GM18502 (cell line): ENCODE measurements around the gene COL1A1.

Experiments
- ATAC-seq: cut with Tn5 transposase; IDR thresholded peaks from one replicate; pipeline ENCODE4 v1.9.1; 2021; ENCODE audit warnings: mild to moderate bottlenecking; ENCODE audit not compliant: unreplicated experiment, poor library complexity

Gene COL1A1

DNA sequence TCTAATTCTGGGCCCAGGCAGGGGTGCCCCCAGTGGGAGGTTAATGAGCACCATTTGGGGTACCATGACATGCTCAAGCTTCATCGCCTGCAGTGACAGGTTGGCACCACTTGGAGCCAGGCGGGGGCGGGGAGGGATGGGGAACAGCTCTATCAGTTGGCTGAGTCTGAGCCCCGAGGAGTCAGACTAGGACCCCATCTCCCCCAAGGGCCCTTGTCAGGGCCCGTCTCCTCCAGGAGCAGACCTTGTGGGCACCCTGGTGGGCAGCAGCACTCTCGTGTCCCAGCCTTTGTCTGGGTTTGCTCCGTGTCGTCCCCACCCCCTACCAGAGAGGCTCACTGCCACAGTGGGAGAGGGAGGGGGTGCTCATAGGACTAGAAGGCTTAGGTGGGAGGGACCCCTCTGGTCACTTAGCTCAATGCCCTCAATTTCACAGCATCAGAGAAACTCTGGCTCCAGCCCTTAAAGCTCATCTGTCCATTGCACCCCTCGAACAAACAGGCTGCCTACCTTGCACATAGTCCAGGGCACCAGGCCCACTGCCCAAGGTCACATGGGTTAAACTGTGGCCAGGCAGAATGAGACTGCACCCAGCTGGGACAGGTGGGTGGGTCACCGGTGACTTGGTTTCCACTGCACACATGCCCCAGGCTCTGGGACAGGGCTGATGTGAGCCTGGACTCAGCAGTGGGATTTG lies 55.1 kb downstream of the COL1A1 start:
- no peak for ATAC-seq

DNA sequence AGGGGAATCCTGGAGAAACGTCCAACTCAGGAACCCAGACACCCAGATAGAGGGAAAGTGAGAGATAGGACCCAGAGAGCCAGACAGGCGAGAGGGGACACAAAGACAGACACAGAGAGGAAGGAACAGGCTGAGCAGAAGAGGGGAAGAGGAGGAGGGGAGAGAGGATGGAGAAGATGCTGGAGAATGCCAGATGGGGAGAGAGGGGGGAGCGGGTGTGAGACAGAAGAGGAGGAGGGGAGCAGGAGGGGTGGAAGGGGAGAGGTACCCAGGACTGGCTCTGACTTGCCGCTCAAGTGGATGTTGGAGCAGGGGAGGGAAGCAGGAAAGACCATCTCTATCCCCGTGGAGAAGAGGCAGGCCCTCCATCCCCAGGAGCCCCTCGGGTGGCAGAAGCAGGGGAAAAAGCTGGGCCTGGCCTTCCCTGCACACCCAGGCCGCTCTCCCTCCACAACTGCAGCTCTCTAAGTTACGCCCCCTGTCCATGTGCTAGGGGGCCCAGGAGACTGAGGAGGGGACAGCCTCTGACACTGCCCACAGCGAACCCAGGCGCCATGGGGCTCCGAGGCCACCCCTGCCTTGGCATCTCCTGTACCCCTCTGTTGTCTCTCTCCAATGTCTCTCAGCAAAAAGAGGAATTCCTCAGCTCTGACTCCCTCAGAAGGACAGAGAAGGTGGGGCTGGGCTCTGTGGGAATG lies 55.8 kb downstream of the COL1A1 start:
- ATAC-seq: no peak

DNA sequence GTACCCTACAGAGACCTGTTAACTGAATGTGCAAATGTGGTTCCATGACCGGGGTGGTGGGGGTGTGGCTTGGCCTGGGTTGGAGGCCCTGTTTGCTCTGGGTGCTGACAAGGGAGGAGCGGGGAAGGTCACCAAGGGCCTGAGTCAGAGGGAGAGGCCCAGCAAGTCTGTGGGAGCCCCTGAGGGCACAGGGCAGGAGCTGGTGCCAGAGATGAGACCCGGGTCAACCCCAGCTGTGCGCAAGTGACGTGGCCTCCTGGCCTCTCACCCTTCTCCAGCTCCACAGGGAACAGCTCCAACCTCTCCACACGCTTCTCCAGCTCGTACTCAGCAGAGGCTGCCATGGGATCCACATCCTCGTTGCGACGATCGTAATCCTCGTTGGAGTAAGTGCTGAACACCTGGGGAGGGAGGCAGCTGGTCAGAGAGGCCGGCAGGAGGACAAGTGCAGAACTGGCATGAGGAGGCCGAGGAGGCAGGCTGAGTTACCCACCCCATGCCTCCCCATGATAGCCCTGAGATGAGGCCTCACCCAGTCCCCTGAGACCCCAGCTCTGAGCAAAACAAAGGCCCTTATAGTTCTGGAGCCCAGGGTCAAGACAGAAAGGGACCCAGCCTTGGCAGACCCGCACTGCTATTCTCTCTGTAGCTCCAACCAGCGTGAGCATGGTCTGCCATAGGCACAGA lies 56.4 kb downstream of the COL1A1 start:
- no peak for ATAC-seq

DNA sequence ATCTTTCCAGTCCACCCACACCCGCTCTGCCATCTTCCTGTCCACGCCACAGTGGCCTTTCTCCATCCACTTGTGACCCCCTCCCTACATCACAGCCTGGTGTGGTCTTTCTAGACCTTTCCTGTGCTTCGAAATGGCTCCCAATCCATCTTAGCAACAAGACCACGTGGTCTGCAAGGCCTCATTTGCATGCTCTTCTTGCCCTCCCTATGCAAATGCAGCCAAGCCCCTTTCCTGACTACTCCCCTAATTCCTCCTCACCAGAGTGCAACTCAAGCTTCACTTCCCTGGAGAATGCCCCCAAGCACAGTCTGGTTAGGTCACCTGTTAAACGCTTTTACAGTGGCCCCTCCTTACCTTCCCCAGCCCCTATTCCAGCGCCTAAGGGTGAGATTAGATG lies 57.1 kb downstream of the COL1A1 start:
- no peak for ATAC-seq

DNA sequence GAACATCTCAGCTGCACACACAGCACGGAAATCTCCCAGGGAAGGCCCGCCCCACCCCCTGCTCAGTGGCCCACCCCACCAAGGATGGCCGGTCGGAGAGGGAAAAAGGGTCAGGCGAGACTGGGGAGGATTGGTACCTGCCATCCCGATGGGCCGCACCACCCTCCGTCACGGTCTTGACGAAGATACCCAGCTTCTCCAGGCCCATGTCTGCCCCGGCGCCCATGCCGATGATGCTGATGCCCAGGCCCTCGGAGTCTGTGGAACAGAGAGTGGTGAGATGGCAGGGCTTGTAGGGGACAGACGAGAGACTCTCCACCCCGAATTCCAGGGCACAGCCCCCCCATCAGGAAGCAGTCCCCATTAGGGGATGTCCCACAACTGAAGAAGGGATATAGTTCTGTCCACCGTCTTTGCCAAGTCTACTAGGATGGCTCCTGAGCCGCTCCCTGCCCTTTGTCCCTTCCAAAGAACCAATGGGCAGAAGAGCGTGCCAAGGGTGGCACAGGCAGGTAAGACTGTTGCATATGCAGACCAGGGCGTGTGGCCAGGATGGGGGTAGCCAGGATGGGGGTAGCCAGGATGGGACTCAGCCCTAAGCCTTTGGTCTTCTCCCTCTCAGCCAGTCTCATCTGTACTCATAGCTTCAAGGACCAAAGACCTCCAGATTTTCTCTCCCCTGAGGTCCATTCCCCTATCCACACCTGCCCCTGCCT lies 57.8 kb downstream of the COL1A1 start:
- ATAC-seq: no peak

DNA sequence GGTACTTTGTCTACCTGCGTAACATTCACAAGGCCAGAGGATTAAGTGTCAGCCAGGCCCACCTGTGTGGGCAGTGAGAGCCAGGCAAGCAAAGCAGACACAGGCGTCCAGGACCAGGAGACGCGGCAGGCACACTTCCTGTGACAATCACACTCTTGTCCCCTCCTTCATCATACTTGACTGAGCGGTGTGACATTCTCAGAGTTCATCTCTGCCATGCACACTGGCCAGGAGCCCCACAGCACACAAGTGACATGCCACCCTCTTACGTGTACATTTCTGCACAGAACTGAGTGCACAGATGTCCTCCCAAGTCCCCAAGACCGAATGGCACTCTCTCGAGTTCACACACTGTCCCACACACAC lies 59.7 kb downstream of the COL1A1 start:
- no peak for ATAC-seq

DNA sequence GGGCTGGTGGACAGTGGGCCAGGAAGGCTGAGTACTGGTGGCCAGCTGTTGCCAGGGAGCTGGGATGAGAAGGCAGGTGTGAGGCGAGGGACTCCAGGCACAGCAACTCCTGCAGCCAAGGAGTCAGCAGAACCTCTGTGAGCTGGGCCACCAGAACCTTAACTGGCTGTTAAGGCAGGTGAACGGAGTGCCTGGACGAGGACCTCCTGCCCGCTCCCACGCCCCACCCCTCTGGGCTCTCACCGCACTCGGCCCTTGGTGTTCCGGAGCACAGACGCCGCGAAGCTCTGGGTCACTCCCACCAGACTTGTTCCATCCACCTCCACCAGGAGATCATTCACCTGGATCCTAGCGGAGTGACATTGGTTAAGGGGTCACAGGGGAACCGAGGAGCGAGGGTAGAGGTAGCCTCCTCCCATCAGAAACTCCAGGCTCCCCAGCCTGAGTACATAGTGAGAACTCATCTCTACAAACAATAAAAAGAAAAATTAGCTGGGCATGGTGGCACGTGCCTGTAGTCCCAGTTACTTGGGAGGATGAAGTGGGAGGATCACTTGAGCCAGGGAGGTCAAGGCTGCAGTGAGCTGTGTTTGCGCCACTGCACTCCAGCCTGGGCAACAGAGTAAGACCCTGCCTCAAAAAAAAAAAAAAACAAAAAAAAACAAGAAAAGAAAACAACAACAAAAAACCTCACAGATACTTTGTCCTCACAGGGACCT lies 60.2 kb downstream of the COL1A1 start:
- ATAC-seq: no peak

DNA sequence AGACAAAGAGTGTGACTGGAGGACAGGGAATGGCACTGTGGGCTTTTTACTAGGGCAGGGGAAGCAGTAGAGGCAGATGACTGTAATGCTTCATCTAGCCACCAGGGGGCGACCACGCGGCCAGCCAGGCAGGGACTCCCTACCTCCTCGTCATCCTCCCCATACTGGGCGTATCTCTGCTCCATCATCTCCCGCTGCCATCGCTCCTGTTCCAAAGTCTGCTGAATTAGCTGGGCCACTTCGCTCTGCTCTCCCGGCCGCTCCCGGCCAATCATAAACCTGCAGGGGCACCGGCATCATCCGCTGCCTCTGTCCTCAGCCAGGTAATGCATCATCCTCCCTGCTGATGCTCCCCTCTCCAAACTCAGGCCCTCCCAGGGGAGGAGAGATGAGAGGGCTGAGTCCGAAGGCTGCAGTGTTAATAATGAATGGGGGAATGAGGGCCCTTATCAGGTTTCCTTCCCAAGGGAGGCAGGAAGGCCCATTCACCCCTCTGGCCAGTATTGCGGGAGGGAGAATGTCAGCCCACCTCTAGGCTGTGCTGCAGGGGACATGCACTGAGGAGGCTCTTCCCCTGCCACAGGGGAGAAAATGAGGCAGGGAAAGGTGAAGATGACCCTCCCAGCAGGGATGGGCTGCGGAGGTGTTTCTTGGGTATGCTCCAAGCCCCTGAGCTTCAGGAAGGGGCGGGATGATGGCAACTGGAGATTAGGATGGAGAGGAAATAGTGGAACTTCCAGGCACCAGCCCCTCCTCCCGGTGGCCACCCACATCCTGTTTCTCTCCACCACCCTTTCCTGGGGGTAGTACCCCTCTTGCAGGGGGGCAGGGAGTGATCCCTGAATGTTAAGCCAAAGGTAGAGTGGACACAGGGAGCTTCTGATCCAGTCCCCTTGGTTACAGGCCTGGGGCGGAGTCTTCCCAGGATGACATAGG lies 61.2 kb downstream of the COL1A1 start:
- peak; percentile 57 for ATAC-seq

DNA sequence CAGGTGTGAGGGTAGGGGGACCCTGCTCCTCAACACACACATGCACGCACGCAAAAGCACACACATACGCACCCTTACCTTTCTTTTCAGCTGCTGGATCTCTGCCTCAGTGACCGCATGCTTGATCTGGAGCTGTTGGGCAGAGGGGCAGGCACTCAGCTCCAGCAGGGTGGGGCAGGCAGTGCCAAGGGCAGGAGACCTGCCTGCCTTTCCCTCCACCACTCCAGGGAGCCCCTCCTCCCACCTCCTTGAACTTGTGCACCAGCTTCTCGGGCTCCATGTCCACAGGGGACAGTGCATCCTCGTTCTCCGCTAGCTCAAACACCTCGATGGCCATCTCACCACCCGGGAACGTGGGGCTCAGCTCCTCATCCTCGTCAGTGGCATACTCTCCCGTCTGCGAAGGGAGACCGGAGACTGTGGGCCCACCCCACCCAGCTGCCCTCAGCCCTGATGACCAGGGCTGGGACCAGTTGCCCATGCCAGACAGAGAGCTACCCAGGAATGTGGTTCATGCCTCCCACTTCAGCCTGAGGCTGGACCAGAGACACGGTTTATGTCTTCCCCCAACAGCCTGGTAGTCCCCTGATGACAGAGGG lies 62.1 kb downstream of the COL1A1 start:
- no peak for ATAC-seq

DNA sequence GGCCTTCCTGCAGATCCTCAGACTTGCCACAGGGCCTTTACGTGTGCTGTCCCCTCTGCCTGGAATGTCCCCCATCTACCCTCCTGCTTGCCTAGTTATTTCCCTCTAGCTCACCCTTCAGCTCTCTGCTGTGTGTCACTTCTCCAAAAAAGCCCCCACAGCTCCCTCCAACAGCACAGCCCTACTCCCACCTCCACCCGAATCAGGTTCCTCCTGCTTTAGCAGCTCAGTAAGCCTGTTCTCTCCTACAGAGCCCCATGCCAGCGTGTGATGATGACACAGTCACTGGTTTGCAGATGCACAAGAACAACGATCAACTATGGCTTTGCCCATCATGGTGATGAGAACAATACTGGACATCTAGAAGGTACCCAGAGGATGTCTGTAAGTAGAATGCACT lies 64.4 kb downstream of the COL1A1 start:
- no peak for ATAC-seq

DNA sequence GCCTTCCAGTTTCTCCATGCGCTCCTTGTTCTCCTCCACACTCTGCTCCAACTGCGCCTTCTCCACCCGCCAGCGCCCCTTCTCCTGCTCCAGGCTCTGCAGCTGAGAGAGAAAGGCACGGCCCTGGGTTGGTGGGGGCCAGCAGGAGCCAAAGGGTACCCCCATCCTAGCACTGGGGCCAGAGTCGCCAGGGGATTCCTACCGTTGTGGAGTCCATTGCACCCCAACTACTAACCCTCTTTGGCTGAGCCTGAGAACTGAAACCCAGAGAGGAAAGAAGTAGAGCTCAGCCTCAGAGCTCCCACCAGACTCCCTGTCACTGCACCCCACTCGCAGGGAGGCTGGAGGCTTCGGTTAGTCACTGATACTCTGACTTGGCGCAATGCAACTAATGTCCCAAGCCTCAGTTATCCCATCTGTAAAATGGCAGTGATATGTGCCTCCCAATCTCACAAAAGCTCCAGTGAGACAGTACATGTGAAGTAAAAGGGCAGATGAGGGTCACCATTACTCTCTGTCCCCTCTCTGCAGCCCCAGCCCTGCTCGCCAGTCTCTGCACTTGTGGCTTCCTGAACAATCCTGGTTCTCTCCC lies 65.2 kb downstream of the COL1A1 start:
- ATAC-seq: no peak

DNA sequence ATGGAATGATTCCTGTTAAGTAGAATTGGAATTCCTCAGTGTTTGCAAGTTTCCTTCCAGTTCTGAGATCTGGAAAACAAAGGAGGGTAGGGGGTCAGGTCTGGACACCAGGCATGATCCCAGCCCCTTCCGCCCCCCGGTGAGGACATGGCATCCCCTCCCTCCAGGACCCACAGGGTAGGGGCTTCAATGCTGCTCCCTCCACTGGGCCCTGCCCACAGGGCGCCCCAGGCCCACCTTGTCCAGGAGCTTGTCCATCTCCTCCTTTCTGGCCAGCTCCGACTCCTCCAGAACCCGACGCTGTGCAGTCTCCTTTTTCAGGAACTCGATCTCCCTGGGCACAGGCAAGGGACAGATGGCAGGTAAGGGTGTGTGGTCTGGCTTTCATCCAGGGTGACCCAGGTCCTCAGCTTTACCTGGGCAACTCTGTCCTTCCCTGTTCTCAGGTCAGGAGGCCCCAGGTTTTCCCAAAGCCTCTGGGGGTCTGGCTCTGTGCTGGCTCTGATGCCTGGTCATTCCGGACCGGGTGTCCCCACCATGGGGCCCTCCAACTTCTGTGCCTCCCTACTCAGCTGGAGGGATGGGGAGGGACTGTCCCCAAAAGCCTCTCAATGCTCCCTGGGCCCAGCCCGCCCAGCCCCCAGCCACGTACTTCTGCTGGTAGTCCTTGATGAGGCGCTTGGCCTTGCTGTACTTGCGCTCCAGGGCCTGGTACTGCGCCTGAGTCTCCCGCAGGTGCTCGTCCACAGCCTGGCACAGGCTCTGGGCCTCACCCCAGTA lies 65.9 kb downstream of the COL1A1 start:
- ATAC-seq: no peak

DNA sequence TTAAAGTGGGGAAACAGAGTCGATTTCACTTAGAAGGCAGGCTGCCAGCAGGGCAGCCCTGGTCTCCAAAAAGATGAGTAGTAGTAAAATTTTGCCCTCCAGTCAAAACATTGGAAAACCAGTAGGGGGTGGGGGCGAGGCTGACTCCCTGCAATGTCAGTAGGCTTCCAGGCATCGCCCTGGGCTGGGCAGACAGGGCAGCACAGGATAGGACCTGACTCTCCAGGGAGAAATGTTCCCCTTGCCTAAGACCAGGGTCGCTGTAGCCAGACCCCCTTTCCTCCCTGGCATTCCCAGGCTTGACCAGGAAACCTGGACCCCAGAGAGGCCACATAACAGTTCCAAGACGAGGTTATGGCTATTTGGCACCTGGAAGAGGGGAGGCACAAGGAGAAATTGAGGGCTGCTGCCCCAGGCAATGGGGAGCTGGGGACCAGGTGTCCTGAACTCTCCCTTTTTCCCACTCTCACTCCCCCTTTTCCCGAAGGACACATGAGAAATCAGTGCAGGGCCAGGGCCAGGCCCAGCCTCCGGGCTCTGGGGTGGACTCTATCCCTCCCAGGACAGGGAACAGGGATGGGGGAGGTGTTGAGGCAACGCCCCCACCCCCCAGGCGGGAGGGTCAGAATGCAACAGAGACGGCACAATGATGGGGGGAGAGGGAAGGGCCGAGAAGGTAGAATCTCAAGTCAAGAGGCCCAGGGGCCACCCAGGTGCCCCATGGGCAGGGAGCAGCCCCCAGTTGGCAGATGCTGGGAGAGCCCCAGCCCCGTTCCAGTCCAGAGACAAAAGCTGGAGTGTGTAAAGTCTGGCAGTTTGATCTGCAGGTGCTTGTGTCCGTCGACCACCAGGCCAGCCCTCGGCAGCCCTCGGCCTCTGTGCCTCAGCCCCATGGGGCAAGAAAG lies 67.0 kb downstream of the COL1A1 start:
- no peak for ATAC-seq

DNA sequence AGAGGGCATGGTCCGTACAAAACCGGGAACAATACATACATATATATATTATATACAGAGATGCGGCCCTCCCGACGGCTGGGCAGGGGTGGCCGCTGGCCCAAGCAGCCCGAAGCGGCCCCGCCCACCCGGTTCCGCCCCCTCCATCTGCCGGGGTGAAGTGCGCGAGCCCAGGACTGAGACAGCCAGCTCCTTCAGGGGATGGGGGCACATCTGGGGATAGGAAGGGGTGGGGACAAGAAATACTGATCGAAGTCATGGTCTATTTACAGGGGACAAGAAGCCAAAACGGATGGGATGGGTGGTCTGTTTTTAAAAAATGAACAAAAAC lies 67.7 kb downstream of the COL1A1 start:
- ATAC-seq: no peak
